Suprapubic skin (tissue), 4 donors: ENCODE measurements around the gene ONECUT2. TPM values are rescaled to one million over a fixed set of nuclear protein-coding genes. Genes with fewer than 3 reads are reported as not detected.
"Not testable (repeated sequence)": the region's sequence is repeated elsewhere in the genome, so short reads cannot be mapped to it uniquely, and the experiment has no call there.

ENCODE experiments used
- DNase-seq, 2 donors: peaks; one replicate each; pipeline ENCODE4 v3.0.0-alpha.2; 2019; ENCODE audit warnings: low spot score in 2 of 2
- H3K27ac ChIP-seq: fragments of 200-600 bp; sonication (generic); one replicate; pipeline ENCODE4 v1.5.1; 2019
- H3K27me3 ChIP-seq: fragments of 200-600 bp; sonication (generic); one replicate; pipeline ENCODE4 v1.5.1; 2019
- H3K36me3 ChIP-seq: fragments of 200-600 bp; sonication (generic); one replicate; pipeline ENCODE4 v1.5.1; 2019
- H3K4me1 ChIP-seq: fragments of 200-600 bp; sonication (generic); one replicate; pipeline ENCODE4 v1.5.1; 2019
- H3K4me3 ChIP-seq: fragments of 200-600 bp; sonication (generic); one replicate; pipeline ENCODE4 v1.5.1; 2019; ENCODE audit warnings: mild to moderate bottlenecking
- H3K9me3 ChIP-seq: fragments of 200-600 bp; sonication (generic); one replicate; pipeline ENCODE4 v1.5.1; 2019
- EP300 ChIP-seq: sonication (generic); formaldehyde crosslinking; IDR thresholded peaks from one replicate; pipeline ENCODE4 v1.6.1; 2017; ENCODE audit warnings: antibody characterized with exemption
- POLR2A ChIP-seq, 2 donors: fragments of 450-650 bp; IDR thresholded peaks; one replicate each; pipeline ENCODE4 v1.6.1; 2017; ENCODE audit warnings: antibody characterized with exemption in 2 of 2, mild to moderate bottlenecking in 2 of 2, moderate library complexity in 2 of 2
- POLR2AphosphoS5 ChIP-seq, 3 donors: sonication (generic); formaldehyde crosslinking; IDR thresholded peaks; one replicate each; pipeline ENCODE4 v1.6.1; 2017; ENCODE audit warnings: antibody characterized with exemption in 3 of 3
- WGBS: methylation state at CpG from one replicate; pipeline ENCODE4 v1.1.5; 2018; 5-methylcytosine and 5-hydroxymethylcytosine counted together
- total RNA-seq, 4 donors: library from RNA; depleted of rRNA; stranded (reverse); fragments of >200 nt; gene quantifications; one replicate each; pipeline ENCODE4 v1.1.0, GENCODE V29; 2016
- TF ChIP-seq, protein P1 (sequence below), 2 donors: fragments of 200-600 bp in 1 of 2; fragments of 450-650 bp in 1 of 2; sonication (generic) in 1 of 2; IDR thresholded peaks; one replicate each; pipeline ENCODE4 v1.5.1; 2016 to 2019; ENCODE audit warnings: antibody characterized with exemption in 2 of 2, mild to moderate bottlenecking in 1 of 2, moderate library complexity in 1 of 2

ONECUT2 gene
- total RNA-seq, result under 1 TPM in 2 of 4 donors, not detected in 2; 0.03 to 0.08 TPM

DNA sequence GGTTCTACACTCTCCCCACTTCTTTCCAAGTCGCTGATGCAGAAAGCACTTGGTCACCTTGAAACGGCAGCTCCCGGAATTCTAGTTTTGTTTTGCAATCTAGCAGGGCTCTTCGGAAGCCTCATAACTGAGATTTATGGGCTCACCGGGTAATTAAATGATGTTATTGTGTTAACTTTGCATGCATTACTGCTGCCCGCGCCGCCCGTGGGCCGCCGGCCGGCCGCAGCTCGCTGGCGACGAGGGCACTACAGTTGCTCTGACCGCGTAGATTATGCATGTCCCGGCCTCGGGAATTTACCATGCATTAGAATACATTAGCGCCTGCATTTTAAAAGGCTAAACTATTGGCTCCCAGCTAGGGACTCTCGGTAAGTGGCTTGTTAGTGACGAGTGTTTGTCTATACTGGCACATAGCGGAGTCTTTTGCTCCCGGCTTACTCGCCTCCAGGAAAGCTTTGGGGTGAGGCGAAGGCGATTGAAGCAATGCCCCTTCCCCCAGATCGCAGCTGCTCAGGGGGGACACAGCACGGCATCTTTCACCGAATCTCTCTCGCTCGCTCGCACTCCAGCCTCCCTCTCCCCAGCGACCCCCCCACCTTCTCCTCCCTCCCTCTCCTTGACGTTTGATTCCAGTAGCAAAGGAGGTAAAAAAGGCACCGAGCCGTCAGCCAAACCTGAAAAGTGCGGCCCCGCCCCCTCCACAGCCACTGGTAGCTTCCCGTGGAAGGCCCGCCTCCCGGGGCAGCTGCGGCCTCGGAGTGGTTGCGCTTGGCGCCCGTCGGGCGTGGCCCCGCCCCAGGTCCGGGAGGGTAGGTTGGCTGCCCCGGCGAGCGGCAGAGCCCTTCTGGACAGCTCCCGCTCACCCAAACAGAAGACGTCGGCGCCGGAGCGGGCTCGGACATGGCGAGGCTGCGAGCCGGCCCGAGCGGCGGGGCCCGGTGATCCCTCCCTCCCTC is at the start of gene ONECUT2:
TSS of gene ONECUT2 (plus strand) at position 839 of the 959 bp plus-strand sequence. CDS start 343 bp downstream, outside the sequence.
- H3K4me1 ChIP-seq, result peaks cover 66% of the 10 kb centered on the region
- 1% methylated on average over 42 of the region's 69 CpGs for WGBS
- H3K27ac ChIP-seq, result no peak within 1 kb of the TSS
- H3K9me3 ChIP-seq, result no peaks in the 10 kb centered on the region
- H3K4me3 ChIP-seq, result peak within 1 kb of the TSS; percentile 58
- H3K36me3 ChIP-seq, result no peaks in the 10 kb centered on the region
- H3K27me3 ChIP-seq, result peaks cover 100% of the 10 kb centered on the region
- TF ChIP-seq EP300 (no peak), POLR2AphosphoS5 (IDR thresholded peaks at IDR 0.05) (no peak), POLR2A (IDR thresholded peaks at IDR 0.05) (no peak)
- TF ChIP-seq, protein P1, sequence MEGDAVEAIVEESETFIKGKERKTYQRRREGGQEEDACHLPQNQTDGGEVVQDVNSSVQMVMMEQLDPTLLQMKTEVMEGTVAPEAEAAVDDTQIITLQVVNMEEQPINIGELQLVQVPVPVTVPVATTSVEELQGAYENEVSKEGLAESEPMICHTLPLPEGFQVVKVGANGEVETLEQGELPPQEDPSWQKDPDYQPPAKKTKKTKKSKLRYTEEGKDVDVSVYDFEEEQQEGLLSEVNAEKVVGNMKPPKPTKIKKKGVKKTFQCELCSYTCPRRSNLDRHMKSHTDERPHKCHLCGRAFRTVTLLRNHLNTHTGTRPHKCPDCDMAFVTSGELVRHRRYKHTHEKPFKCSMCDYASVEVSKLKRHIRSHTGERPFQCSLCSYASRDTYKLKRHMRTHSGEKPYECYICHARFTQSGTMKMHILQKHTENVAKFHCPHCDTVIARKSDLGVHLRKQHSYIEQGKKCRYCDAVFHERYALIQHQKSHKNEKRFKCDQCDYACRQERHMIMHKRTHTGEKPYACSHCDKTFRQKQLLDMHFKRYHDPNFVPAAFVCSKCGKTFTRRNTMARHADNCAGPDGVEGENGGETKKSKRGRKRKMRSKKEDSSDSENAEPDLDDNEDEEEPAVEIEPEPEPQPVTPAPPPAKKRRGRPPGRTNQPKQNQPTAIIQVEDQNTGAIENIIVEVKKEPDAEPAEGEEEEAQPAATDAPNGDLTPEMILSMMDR (IDR thresholded peaks at IDR 0.05), result no peak
- peak; percentile 90 to 91 for DNase-seq

DNA sequence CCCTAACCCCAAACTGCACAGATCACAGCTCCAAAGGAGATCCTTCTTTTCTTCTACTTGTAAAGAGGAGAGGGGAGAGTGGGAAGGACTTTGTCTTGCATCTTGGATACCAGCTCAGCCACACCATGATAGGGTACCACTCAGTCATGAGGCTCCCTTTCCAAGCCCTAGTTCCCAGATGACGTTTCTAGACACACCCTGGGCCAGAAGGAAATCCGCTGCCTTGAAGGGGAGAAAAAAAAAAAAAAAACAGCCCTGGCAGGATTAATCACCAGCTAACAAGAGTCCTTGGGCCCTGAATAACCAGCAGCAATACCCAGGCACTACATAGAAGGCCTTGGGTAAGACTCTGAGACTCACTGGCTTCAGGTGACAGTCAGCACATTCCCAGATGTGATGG is 45.9 kb upstream of the ONECUT2 start:
- Histone ChIP-seq H3K27ac (no peak overlapping the region), H3K4me3 (no peak overlapping the region), H3K4me1 (no peaks in the 10 kb centered on the region), H3K27me3 (no peaks in the 10 kb centered on the region), H3K9me3 (peaks cover 4% of the 10 kb centered on the region), H3K36me3 (no peaks in the 10 kb centered on the region)
- 34% methylated on average over 2 of the region's 2 CpGs for WGBS
- no peak for DNase-seq
- no peak for TF ChIP-seq EP300
- no peak for TF ChIP-seq POLR2AphosphoS5 (IDR thresholded peaks at IDR 0.05)
- TF ChIP-seq, protein P1 (IDR thresholded peaks at IDR 0.05), result no peak
- TF ChIP-seq POLR2A (IDR thresholded peaks at IDR 0.05), result no peak

- TF ChIP-seq EP300 (no peak), POLR2A (IDR thresholded peaks at IDR 0.05) (no peak), POLR2AphosphoS5 (IDR thresholded peaks at IDR 0.05) (no peak)
- TF ChIP-seq, protein P1 (IDR thresholded peaks at IDR 0.05), result no peak
- Histone ChIP-seq H3K27ac (no peak overlapping the region), H3K9me3 (peaks cover 4% of the 10 kb centered on the region), H3K36me3 (no peaks in the 10 kb centered on the region), H3K4me1 (no peaks in the 10 kb centered on the region), H3K4me3 (no peak overlapping the region), H3K27me3 (no peaks in the 10 kb centered on the region)
- no peak for DNase-seq
- 56% methylated on average over 3 of the region's 3 CpGs for WGBS
Observed at GRCh38 chr18:57390044-57390443, 45.1 kb upstream of the ONECUT2 start.

DNA sequence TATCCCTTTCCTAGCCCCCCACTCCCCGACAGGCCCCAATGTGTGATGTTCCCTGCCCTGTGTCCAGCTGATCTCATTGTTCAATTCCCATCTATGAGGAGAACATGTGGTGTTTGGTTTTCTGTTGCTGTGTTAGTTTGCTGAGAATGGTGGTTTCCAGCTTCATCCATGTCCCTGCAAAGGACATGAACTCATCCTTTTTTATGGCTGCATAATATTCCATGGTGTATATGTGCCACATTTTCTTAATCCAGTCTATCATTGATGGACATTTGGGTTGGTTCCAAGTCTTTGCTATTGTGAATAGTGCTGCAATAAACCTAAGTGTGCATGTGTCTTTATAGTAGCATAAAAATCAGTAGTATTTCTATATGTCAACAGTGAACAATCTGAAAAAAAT is 40.4 kb upstream of the ONECUT2 start:
- H3K27ac ChIP-seq, H3K4me1 ChIP-seq, DNase-seq, H3K9me3 ChIP-seq, H3K36me3 ChIP-seq, H3K27me3 ChIP-seq, H3K4me3 ChIP-seq: not testable (repeated sequence)
- 91% methylated on average over 1 of the region's 1 CpG for WGBS

DNA sequence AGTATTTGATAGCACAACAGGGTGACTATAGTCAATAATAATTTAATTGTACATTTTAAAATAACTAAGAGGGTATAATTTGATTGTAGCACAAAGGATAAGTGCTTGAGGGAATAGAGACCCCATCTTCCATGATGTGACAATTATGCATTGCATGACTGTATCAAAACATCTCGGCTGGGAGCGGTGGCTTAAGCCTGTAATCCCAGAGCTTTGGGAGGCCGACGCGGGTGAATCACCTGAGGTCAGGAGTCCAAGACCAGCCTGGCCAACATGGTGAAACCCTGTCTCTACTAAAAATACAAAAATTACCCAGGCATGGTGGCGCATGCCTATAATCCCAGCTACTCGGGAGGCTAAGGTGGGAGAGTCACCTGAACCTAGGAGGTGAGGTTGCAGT is 38.3 kb upstream of the ONECUT2 start:
- not testable (repeated sequence) for DNase-seq, H3K4me1 ChIP-seq, H3K27me3 ChIP-seq, H3K36me3 ChIP-seq, H3K4me3 ChIP-seq, H3K27ac ChIP-seq, H3K9me3 ChIP-seq
- WGBS, result 88% methylated on average over 7 of the region's 7 CpGs

- Histone ChIP-seq H3K4me3 (no peak overlapping the region), H3K4me1 (no peaks in the 10 kb centered on the region), H3K36me3 (no peaks in the 10 kb centered on the region), H3K27ac (no peak overlapping the region), H3K9me3 (no peaks in the 10 kb centered on the region), H3K27me3 (no peaks in the 10 kb centered on the region)
- TF ChIP-seq, protein P1 (IDR thresholded peaks at IDR 0.05), result no peak
- TF ChIP-seq POLR2A (IDR thresholded peaks at IDR 0.05) (no peak), POLR2AphosphoS5 (IDR thresholded peaks at IDR 0.05) (no peak), EP300 (no peak)
- DNase-seq, result no peak
- 77% methylated on average over 2 of the region's 2 CpGs for WGBS
Observed at GRCh38 chr18:57397440-57398132, 37.6 kb upstream of the ONECUT2 start.
